Fibroblast of lung (primary cell): ENCODE data around the gene CAPN10. TPM values are rescaled to one million over a fixed set of nuclear protein-coding genes. Genes with fewer than 3 reads are reported as not detected.

Experiments used
- DNase-seq, 2 donors: peaks; one replicate each; pipeline versions ENCODE4 v3.0.0 to v3.0.0-alpha.2; 2010; ENCODE audit warnings: low read depth in 2 of 2
- H2AFZ ChIP-seq: 2 replicates; pipeline ENCODE4 v1.5.1; 2012; ENCODE audit warnings: low read length, control low read depth, inconsistent platforms
- H3K27ac ChIP-seq: 2 replicates; pipeline ENCODE4 v1.5.1; 2011; ENCODE audit warnings: low read length, control low read depth; ENCODE audit not compliant: insufficient read depth
- H3K27me3 ChIP-seq: 2 replicates; pipeline ENCODE4 v1.5.1; 2011; ENCODE audit warnings: mild to moderate bottlenecking, low read length; ENCODE audit not compliant: control insufficient read depth, insufficient read depth
- H3K36me3 ChIP-seq: 2 replicates; pipeline ENCODE4 v1.5.1; 2011; ENCODE audit warnings: low read length; ENCODE audit not compliant: control insufficient read depth, insufficient read depth
- H3K4me1 ChIP-seq: 2 replicates; pipeline ENCODE4 v1.5.1; 2011; ENCODE audit warnings: low read length; ENCODE audit not compliant: control insufficient read depth, insufficient read depth; ENCODE audit errors: extremely low read depth
- H3K4me2 ChIP-seq: 2 replicates; pipeline ENCODE4 v1.5.1; 2011; ENCODE audit warnings: low read length, control low read depth; ENCODE audit not compliant: insufficient read depth; ENCODE audit errors: extremely low read depth
- H3K4me3 ChIP-seq, 4 experiments: fragments of 200-600 bp in 1 of 4; sonication (generic) in 1 of 4; replicated peaks in 1 of 4; 2 replicates each; pipeline ENCODE4 v1.5.1; 2011 to 2016; ENCODE audit warnings: low read length in 4 of 4, low read depth in 3 of 4, mild to moderate bottlenecking in 3 of 4, control low read depth in 2 of 4, inconsistent platforms in 1 of 4, mixed read lengths in 1 of 4; ENCODE audit not compliant: insufficient read depth in 1 of 4; ENCODE audit errors: control extremely low read depth in 1 of 4
- H3K79me2 ChIP-seq: 2 replicates; pipeline ENCODE4 v1.5.1; 2012; ENCODE audit warnings: mild to moderate bottlenecking, low read length, inconsistent platforms; ENCODE audit not compliant: control insufficient read depth, insufficient read depth
- H3K9ac ChIP-seq: 2 replicates; pipeline ENCODE4 v1.5.1; 2011; ENCODE audit warnings: mild to moderate bottlenecking, low read length, control low read depth; ENCODE audit not compliant: insufficient read depth
- H3K9me3 ChIP-seq: 2 replicates; pipeline ENCODE4 v1.5.1; 2012; ENCODE audit warnings: low read depth, low read length; ENCODE audit not compliant: control insufficient read depth, insufficient read depth
- H4K20me1 ChIP-seq: 2 replicates; pipeline ENCODE4 v1.5.1; 2011; ENCODE audit warnings: low read length; ENCODE audit not compliant: control insufficient read depth, insufficient read depth; ENCODE audit errors: extremely low read depth
- EZH2 ChIP-seq: IDR thresholded peaks from 2 replicates; pipeline ENCODE4 v1.5.1; 2012; ENCODE audit warnings: low read length, control low read depth, mild to moderate bottlenecking; ENCODE audit errors: missing control alignments
- polyA plus RNA-seq, 2 donors: library from polyadenylated mRNA; depleted of rRNA in 1 of 2; stranded (reverse) in 1 of 2; unstranded in 1 of 2; fragments of >200 nt; gene quantifications; 2 replicates each; pipeline ENCODE4 v1.2.1, GENCODE V29; 2011 to 2012; ENCODE audit warnings: missing spikeins in 1 of 2
- total RNA-seq: library from RNA; depleted of rRNA; stranded (reverse); fragments of >200 nt; gene quantifications from 2 replicates; pipeline ENCODE4 v1.2.1, GENCODE V29; 2014
- TF ChIP-seq, protein P1 (sequence below), 2 donors: IDR thresholded peaks in 1 of 2; conservative IDR thresholded peaks in 1 of 2; 1 replicate in 1 of 2; 2 replicates in 1 of 2; pipeline ENCODE4 v1.5.1; 2011 to 2012; ENCODE audit warnings: low read length in 2 of 2, control low read depth in 1 of 2, inconsistent platforms in 1 of 2, low read depth in 1 of 2, mild to moderate bottlenecking in 1 of 2

CAPN10 gene
- total and polyA plus RNA-seq, 2 donors (not counting 1 experiment from before 2014, with no cell fraction given) = 3.6 to 23.0 TPM

DNA sequence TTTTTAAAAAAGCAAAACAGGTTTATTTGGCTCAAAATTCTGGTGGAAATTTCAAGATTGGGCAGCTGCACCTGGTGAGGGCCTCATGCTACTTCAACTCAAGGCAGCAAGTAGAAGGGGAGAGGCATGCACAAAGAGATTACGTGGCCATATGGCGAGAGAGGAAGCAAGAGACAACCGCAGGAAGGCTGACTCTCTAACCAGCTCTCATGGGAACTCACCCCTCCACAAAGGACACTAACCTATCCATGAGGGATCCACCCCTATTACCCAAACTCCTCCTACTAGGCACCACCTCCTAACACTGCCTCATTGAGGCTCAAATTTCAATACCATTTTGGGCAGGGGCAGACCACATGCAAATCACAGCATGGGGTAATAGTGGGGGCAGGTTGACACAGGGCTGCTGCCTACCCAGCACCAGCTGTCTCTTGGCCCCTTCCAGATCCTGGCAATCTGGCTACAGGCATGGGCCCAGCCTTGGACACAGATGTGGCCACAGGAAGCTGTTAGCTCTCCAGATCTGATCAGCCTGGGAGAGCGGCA is 2.0 kb upstream of the CAPN10 start:
- no peaks in the 10 kb centered on the region for H3K9me3 ChIP-seq
- H3K4me1 ChIP-seq = peaks cover 15% of the 10 kb centered on the region
- TF ChIP-seq, protein P1, sequence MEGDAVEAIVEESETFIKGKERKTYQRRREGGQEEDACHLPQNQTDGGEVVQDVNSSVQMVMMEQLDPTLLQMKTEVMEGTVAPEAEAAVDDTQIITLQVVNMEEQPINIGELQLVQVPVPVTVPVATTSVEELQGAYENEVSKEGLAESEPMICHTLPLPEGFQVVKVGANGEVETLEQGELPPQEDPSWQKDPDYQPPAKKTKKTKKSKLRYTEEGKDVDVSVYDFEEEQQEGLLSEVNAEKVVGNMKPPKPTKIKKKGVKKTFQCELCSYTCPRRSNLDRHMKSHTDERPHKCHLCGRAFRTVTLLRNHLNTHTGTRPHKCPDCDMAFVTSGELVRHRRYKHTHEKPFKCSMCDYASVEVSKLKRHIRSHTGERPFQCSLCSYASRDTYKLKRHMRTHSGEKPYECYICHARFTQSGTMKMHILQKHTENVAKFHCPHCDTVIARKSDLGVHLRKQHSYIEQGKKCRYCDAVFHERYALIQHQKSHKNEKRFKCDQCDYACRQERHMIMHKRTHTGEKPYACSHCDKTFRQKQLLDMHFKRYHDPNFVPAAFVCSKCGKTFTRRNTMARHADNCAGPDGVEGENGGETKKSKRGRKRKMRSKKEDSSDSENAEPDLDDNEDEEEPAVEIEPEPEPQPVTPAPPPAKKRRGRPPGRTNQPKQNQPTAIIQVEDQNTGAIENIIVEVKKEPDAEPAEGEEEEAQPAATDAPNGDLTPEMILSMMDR (conservative IDR thresholded peaks at IDR 0.05 in 1 of 2, IDR thresholded peaks at IDR 0.05 in 1 of 2; ENCODE audit: low read depth in 1 of 2, low read length in 2 of 2) = no peak
- no peak for TF ChIP-seq EZH2
- H3K4me3 ChIP-seq = peak overlapping the region in 2 of 4 experiments; percentile 82 to 83
- H2AFZ ChIP-seq = no peak overlapping the region
- peaks cover 1% of the 10 kb centered on the region for H3K36me3 ChIP-seq
- peak overlapping the region; percentile 94 for H3K4me2 ChIP-seq
- H3K79me2 ChIP-seq = peaks cover 54% of the 10 kb centered on the region
- no peak overlapping the region for H3K27ac ChIP-seq
- no peaks in the 10 kb centered on the region for H4K20me1 ChIP-seq
- peak; percentile 20 to 33 for DNase-seq
- no peaks in the 10 kb centered on the region for H3K27me3 ChIP-seq
- H3K9ac ChIP-seq = no peak overlapping the region

DNA sequence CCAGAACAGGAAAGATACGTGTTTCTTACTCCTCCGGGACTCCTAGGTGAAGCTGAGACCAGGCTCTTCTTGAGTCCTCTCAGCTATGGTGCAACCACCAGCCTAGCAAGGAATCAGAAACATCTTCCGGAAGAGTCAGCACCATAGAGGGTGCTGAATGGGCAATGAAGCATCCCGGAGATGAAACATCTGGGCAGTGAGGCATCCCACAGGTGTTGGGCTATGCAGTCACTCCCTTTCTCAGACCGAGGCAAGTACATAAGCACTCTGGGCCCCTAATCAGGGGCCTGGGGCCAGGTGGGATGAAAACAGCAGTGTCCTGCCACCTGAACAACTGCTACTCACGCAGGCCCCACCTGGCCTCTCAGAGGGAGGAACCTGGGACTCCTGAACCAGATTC is 1.4 kb upstream of the CAPN10 start:
- Histone ChIP-seq H3K4me2 (peak overlapping the region; percentile 94), H3K27ac (peak overlapping the region; percentile 83), H3K36me3 (peaks cover 1% of the 10 kb centered on the region), H3K79me2 (peaks cover 53% of the 10 kb centered on the region), H3K27me3 (no peaks in the 10 kb centered on the region), H3K4me1 (peaks cover 13% of the 10 kb centered on the region), H3K4me3 (peak overlapping the region; percentile 61 to 83 (median 82)), H4K20me1 (no peaks in the 10 kb centered on the region), H3K9ac (peak overlapping the region; percentile 93), H3K9me3 (no peaks in the 10 kb centered on the region), H2AFZ (no peak overlapping the region)
- no peak for DNase-seq
- no peak for TF ChIP-seq EZH2
- TF ChIP-seq, protein P1 (conservative IDR thresholded peaks at IDR 0.05 in 1 of 2, IDR thresholded peaks at IDR 0.05 in 1 of 2; ENCODE audit: low read depth in 1 of 2, low read length in 2 of 2) = no peak

DNA sequence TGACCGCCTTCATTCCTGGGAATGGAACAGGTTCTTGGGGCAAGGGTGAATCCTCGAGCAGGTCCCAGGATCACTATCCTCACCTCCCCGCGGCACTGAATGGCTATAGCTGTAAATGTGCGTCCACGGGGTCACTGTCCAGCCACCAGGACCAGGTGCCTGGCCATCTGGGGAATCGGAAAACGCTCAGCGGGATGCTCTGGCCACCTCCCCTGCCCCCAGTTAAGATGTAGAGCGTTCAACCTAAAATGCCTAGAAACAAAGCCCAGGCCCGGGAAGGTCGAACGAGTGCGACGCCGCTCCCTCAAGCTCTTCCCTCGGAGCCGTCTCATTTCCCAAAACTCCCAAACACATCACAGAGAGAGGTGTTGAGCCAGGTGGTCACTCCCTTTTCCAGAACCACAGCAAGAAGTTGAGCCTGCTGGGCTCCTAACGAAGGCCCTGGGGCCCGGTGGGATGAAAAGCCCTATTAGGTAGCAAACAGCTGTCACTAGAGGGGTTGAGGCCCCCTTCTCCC is 795 bp upstream of the CAPN10 start:
- Histone ChIP-seq H3K36me3 (peaks cover 1% of the 10 kb centered on the region), H3K9ac (peak overlapping the region; percentile 93), H3K27me3 (no peaks in the 10 kb centered on the region), H3K79me2 (peaks cover 53% of the 10 kb centered on the region), H3K4me3 (peak overlapping the region; percentile 61 to 83 (median 82)), H4K20me1 (no peaks in the 10 kb centered on the region), H3K4me1 (peaks cover 12% of the 10 kb centered on the region), H3K27ac (peak overlapping the region; percentile 83), H3K9me3 (no peaks in the 10 kb centered on the region), H2AFZ (no peak overlapping the region), H3K4me2 (peak overlapping the region; percentile 94)
- DNase-seq = no peak
- TF ChIP-seq, protein P1 (conservative IDR thresholded peaks at IDR 0.05 in 1 of 2, IDR thresholded peaks at IDR 0.05 in 1 of 2; ENCODE audit: low read depth in 1 of 2, low read length in 2 of 2) = no peak
